K562 (cell line): ENCODE data around the gene ZFP62. TPM values are rescaled to one million over a fixed set of nuclear protein-coding genes. Genes with fewer than 3 reads are reported as not detected.

Experiments used
- AFF4 ChIP-seq: sonication (generic); formaldehyde crosslinking; IDR thresholded peaks from 2 replicates; pipeline ENCODE4 v1.8.0; 2023; ENCODE audit warnings: mild to moderate bottlenecking, missing genetic modification reagents
- CTCF ChIP-seq, 3 experiments: IDR thresholded peaks in 2 of 3; conservative IDR thresholded peaks in 1 of 3; 2 replicates each; pipeline ENCODE4 v1.5.1; 2011 to 2012; ENCODE audit warnings: low read length in 3 of 3, mild to moderate bottlenecking in 3 of 3, control low read depth in 2 of 3, improper control_type of control experiment in 1 of 3, inconsistent platforms in 1 of 3, low read depth in 1 of 3, mixed read lengths in 1 of 3, moderate library complexity in 1 of 3; ENCODE audit not compliant: insufficient read depth in 2 of 3
- DPF2 ChIP-seq: fragments of 450-650 bp; IDR thresholded peaks from 2 replicates; pipeline ENCODE4 v1.6.1; 2016
- HDAC3 ChIP-seq: fragments of 450-650 bp; IDR thresholded peaks from 2 replicates; pipeline ENCODE4 v1.6.1; 2018; ENCODE audit warnings: borderline replicate concordance, mild to moderate bottlenecking, moderate library complexity; ENCODE audit not compliant: partially characterized antibody
- KDM5B ChIP-seq: fragments of 200-600 bp; sonication (generic); IDR thresholded peaks from 2 replicates; pipeline ENCODE4 v1.6.1; 2012; ENCODE audit warnings: low read depth, mild to moderate bottlenecking, moderate library complexity, low read length, control low read depth, inconsistent platforms; ENCODE audit not compliant: insufficient replicate concordance
- L3MBTL2 ChIP-seq: fragments of 450-650 bp; IDR thresholded peaks from 2 replicates; pipeline ENCODE4 v1.6.1; 2016; ENCODE audit warnings: mild to moderate bottlenecking, moderate library complexity
- MTA1 ChIP-seq: fragments of 450-650 bp; IDR thresholded peaks from 2 replicates; pipeline ENCODE4 v1.6.1; 2017; ENCODE audit warnings: borderline replicate concordance
- PRMT5 ChIP-seq: sonication (generic); formaldehyde crosslinking; IDR thresholded peaks from 2 replicates; pipeline ENCODE4 v1.5.0; 2020; ENCODE audit warnings: missing genetic modification reagents
- ZNF444 ChIP-seq: fragments of 250-450 bp; sonication (Bioruptor Pico); IDR thresholded peaks from 2 replicates; pipeline ENCODE4 v1.4.0; 2020; ENCODE audit warnings: mild to moderate bottlenecking, moderate library complexity
- ZNF592 ChIP-seq: fragments of 450-650 bp; IDR thresholded peaks from 2 replicates; pipeline ENCODE4 v1.6.1; 2017; ENCODE audit warnings: antibody characterized with exemption, mild to moderate bottlenecking
- ZNF740 ChIP-seq, 3 experiments: fragments of 200-800 bp in 1 of 3; sonication (Bioruptor generic) in 1 of 3; sonication (generic) in 1 of 3; formaldehyde crosslinking in 1 of 3; IDR thresholded peaks; 2 replicates each; pipeline versions ENCODE4 v1.6.1 to v1.8.0; 2016 to 2022; ENCODE audit warnings: mild to moderate bottlenecking in 2 of 3, missing compliant biosample characterization in 2 of 3, missing genetic modification characterization in 2 of 3, missing genetic modification reagents in 1 of 3
- polyA plus RNA-seq, 8 experiments: library from polyadenylated mRNA; depleted of rRNA in 4 of 8; stranded (reverse) in 5 of 8; unstranded in 3 of 8; fragments of >200 nt; fragmentation: Nextera tagmentation in 2 of 8; fragmentation: Illumina TruSeq in 1 of 8; extraction: Ambion mirVana in 2 of 8; extraction: Trizol in 1 of 8; gene quantifications; 2 replicates each; pipeline versions ENCODE4 v1.2.1 to v1.2.3, GENCODE V29; 2011 to 2014; ENCODE audit warnings: inconsistent platforms in 1 of 8, missing spikeins in 1 of 8
- total RNA-seq, 7 experiments: library from RNA; depleted of rRNA in 6 of 7; stranded (reverse); fragments of >200 nt in 6 of 7; fragmentation: Illumina TruSeq in 2 of 7; extraction: Trizol in 2 of 7; gene quantifications; 2 replicates each; pipeline versions ENCODE4 v1.2.1 to v1.2.3, GENCODE V29; 2011 to 2021; ENCODE audit warnings: low replicate concordance in 1 of 7
- TF ChIP-seq, protein P1 (sequence below): IDR thresholded peaks from 2 replicates; pipeline ENCODE4 v1.6.1; 2012; ENCODE audit warnings: low read depth, low read length, improper control_type of control experiment, borderline replicate concordance

The ZFP62 gene
- total and polyA plus RNA-seq, 9 of the 15 experiments (the other 6 are each of a cell fraction or from before 2014, with no cell fraction given): 12.2 to 37.5 (median 25.0) TPM

DNA sequence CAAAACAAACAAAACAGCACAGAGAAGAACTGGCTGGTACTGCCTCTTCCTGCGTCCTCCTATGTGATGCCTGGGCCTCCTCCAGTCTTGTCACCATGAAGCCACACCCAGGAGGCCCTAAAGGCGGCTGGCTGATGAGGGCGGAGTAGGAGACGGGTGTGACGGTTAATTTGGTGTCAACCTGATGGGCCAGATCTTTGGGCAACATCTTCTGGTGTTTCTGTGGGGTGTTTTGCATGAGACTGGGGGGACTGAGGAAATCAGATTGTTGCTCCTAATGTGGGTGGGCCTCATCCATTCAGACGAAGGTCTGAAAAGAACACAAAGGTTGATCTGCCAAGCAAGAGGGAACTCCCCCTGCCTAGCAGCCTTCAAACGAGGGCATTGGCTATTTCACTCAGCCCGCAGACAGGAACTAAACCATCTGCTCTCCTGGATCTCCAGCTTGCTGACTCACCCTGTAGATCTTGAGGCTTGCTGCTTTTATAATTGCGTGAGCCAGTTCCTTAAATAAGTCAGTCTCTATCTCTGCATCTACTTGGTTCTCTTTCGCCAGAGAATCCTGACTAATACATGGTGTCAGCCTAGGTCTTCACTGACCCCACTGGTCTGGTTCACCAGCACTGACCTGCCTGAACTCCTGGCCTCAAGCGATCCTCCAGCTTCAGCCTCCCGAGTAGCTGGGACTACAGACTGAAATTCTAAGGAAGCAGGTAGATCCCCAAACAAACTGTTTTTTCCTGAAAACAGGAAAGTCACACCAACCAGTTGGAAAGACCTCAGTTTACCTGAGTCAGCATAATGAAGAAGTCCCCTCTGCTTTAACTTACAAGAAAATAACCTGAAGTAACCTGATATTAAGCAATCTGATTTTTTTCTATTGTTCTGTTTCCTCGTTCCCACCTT lies 12.8 kb upstream of the ZFP62 start (continued):
- TF ChIP-seq, protein P1, sequence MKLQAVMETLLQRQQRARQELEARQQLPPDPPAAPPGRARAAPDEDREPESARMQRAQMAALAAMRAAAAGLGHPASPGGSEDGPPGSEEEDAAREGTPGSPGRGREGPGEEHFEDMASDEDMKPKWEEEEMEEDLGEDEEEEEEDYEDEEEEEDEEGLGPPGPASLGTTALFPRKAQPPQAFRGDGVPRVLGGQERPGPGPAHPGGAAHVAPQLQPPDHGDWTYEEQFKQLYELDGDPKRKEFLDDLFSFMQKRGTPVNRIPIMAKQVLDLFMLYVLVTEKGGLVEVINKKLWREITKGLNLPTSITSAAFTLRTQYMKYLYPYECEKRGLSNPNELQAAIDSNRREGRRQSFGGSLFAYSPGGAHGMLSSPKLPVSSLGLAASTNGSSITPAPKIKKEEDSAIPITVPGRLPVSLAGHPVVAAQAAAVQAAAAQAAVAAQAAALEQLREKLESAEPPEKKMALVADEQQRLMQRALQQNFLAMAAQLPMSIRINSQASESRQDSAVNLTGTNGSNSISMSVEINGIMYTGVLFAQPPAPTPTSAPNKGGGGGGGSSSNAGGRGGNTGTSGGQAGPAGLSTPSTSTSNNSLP: peak; percentile 82; the same call in 1 of the 2 replicates
- TF ChIP-seq AFF4 (CRISPR knock-in tag): no peak
- TF ChIP-seq ZNF592: peak; percentile 96
- TF ChIP-seq ZNF740 (CRISPR knock-in tag; IDR thresholded peaks at IDR 0.05): no peak
- TF ChIP-seq ZNF740 (tag; IDR thresholded peaks at IDR 0.05): no peak
- TF ChIP-seq ZNF444 (CRISPR knock-in tag): no peak
- peak; percentile 97 for TF ChIP-seq L3MBTL2
- no peak for TF ChIP-seq KDM5B
- peak; percentile 87 for TF ChIP-seq DPF2
- TF ChIP-seq PRMT5 (CRISPR knock-in tag): no peak
- peak; percentile 71 for TF ChIP-seq MTA1
- TF ChIP-seq CTCF (IDR thresholded peaks at IDR 0.05 in 2 of 3, conservative IDR thresholded peaks at IDR 0.05 in 1 of 3; ENCODE audit: insufficient read depth in 2 of 3, low read depth in 1 of 3, low read length in 3 of 3): no peak
- peak; percentile 16 for TF ChIP-seq HDAC3
